HepG2 (cell line): Measurements from ENCODE around the gene S100A10. TPM values are rescaled to one million over a fixed set of nuclear protein-coding genes. Genes with fewer than 3 reads are reported as not detected.

Source experiments
- ATAC-seq: fragments of 200-7000 bp; cut with Tn5 transposase; 3 replicates; pipeline ENCODE4 v1.9.1; 2020; ENCODE audit warnings: mild to moderate bottlenecking, moderate library complexity
- BruUV-seq: library from RNA; stranded (reverse); fragments of 400-500 nt; replicated peaks from 2 replicates; lab custom pipeline; 2021; lab: Mats Ljungman, UMichigan
- CTCF ChIA-PET: fragments of 300-600 bp; formaldehyde crosslinking; extraction: SDS; loops from one replicate; lab custom pipeline; 2021; ENCODE audit warnings: low total read pairs, inconsistent platforms, low intra/inter-chr PET ratio; lab: Yijun Ruan, JAX
- POLR2A ChIA-PET: fragments of 350-600 bp; sonication (Branson Sonifier 250); formaldehyde crosslinking; loops from one replicate; lab custom pipeline; 2020; ENCODE audit warnings: antibody characterized with exemption, inconsistent platforms; lab: Yijun Ruan, JAX
- DNase-seq: peaks from one replicate; pipeline ENCODE4 v3.0.0-alpha.2; 2015; ENCODE audit warnings: low spot score
- FAIRE-seq: peaks from 3 replicates; lab custom pipeline; 2011; peaks lifted over from hg19 to GRCh38; lab: Jason Lieb, UNC
- H2AFZ ChIP-seq: one replicate; pipeline ENCODE4 v1.6.1; 2011; ENCODE audit warnings: low read length, inconsistent platforms
- H3K27ac ChIP-seq: fragments of 300-600 bp; 3 replicates; pipeline ENCODE4 v1.8.0; 2011; ENCODE audit warnings: mixed run types, mild to moderate bottlenecking, mixed read lengths, low read length, inconsistent platforms; ENCODE audit not compliant: insufficient read depth; ENCODE audit errors: extremely low read length
- H3K27me3 ChIP-seq, 2 experiments: fragments of 200-600 bp in 1 of 2; 2 replicates in 1 of 2; 3 replicates in 1 of 2; pipeline versions ENCODE4 v1.6.0 to v1.8.0; 2011; ENCODE audit warnings: low read length in 2 of 2, mild to moderate bottlenecking in 2 of 2, moderate library complexity in 2 of 2, inconsistent platforms in 1 of 2; ENCODE audit not compliant: insufficient read depth in 2 of 2, control insufficient read depth in 1 of 2
- H3K36me3 ChIP-seq, 2 experiments: fragments of 200-600 bp in 1 of 2; replicated peaks in 1 of 2; 2 replicates in 1 of 2; 3 replicates in 1 of 2; pipeline versions ENCODE4 v1.5.1 to v1.8.0; 2011; ENCODE audit warnings: low read length in 2 of 2, inconsistent platforms in 1 of 2; ENCODE audit not compliant: insufficient read depth in 2 of 2, control insufficient read depth in 1 of 2
- H3K4me1 ChIP-seq: 2 replicates; pipeline ENCODE4 v1.5.1; 2012; ENCODE audit warnings: low read length, inconsistent platforms; ENCODE audit not compliant: insufficient read depth
- H3K4me2 ChIP-seq: 2 replicates; pipeline ENCODE4 v1.6.0; 2011; ENCODE audit warnings: low read depth, low read length, inconsistent platforms
- H3K4me3 ChIP-seq, 3 experiments: fragments of 200-600 bp in 1 of 3; sonication (generic), shearing (Covaris generic) in 1 of 3; replicated peaks in 1 of 3; 2 replicates each; pipeline ENCODE4 v1.5.1; 2011 to 2016; ENCODE audit warnings: low read length in 3 of 3, inconsistent platforms in 2 of 3, low read depth in 2 of 3, mild to moderate bottlenecking in 2 of 3, control low read depth in 1 of 3, mixed read lengths in 1 of 3; ENCODE audit not compliant: insufficient read depth in 1 of 3
- H3K79me2 ChIP-seq: one replicate; pipeline ENCODE4 v1.6.1; 2011; ENCODE audit warnings: low read length, inconsistent platforms; ENCODE audit not compliant: insufficient read depth
- H3K9ac ChIP-seq: 2 replicates; pipeline ENCODE4 v1.6.0; 2011; ENCODE audit warnings: mild to moderate bottlenecking, low read depth, low read length, inconsistent platforms; ENCODE audit not compliant: insufficient read depth
- H3K9me3 ChIP-seq: 2 replicates; pipeline ENCODE4 v1.5.1; 2012; ENCODE audit warnings: mild to moderate bottlenecking, low read length
- H4K20me1 ChIP-seq: 2 replicates; pipeline ENCODE4 v1.6.0; 2011; ENCODE audit warnings: inconsistent platforms, mild to moderate bottlenecking, low read length, moderate library complexity; ENCODE audit not compliant: insufficient read depth
- CREM ChIP-seq, 2 experiments: sonication (generic) in 1 of 2; formaldehyde crosslinking in 1 of 2; IDR thresholded peaks; 2 replicates each; pipeline versions ENCODE4 v1.4.0 to v1.6.1; 2016 to 2020; ENCODE audit warnings: antibody characterized with exemption in 1 of 2, mild to moderate bottlenecking in 1 of 2, missing genetic modification reagents in 1 of 2
- HMG20B ChIP-seq: conservative IDR thresholded peaks from 2 replicates; pipeline ENCODE4 v1.6.1; 2016; ENCODE audit warnings: missing genetic modification reagents, missing compliant biosample characterization
- SATB2 ChIP-seq: sonication (generic); formaldehyde crosslinking; IDR thresholded peaks from 2 replicates; pipeline ENCODE4 v1.5.0; 2020; ENCODE audit warnings: missing genetic modification reagents
- ZBTB2 ChIP-seq: sonication (generic); formaldehyde crosslinking; IDR thresholded peaks from 2 replicates; pipeline ENCODE4 v1.8.0; 2022; ENCODE audit warnings: low read depth, missing genetic modification reagents
- ZFP90 ChIP-seq: sonication (generic); formaldehyde crosslinking; IDR thresholded peaks from 2 replicates; pipeline ENCODE4 v1.8.0; 2022; ENCODE audit warnings: missing genetic modification reagents, mild to moderate bottlenecking, inconsistent platforms, borderline replicate concordance
- ZNF33B ChIP-seq: sonication (generic); formaldehyde crosslinking; IDR thresholded peaks from 2 replicates; pipeline ENCODE4 v1.5.1; 2020; ENCODE audit warnings: mild to moderate bottlenecking, missing genetic modification reagents
- ZNF343 ChIP-seq: sonication (generic); formaldehyde crosslinking; IDR thresholded peaks from 2 replicates; pipeline ENCODE4 v1.4.0; 2020; ENCODE audit warnings: mild to moderate bottlenecking, missing genetic modification reagents
- ZNF564 ChIP-seq: sonication (generic); formaldehyde crosslinking; IDR thresholded peaks from 2 replicates; pipeline ENCODE4 v1.8.1; 2023; ENCODE audit warnings: mild to moderate bottlenecking, missing genetic modification reagents
- ZNF775 ChIP-seq: sonication (generic); formaldehyde crosslinking; IDR thresholded peaks from 2 replicates; pipeline ENCODE4 v1.4.0; 2020; ENCODE audit warnings: missing genetic modification reagents, mild to moderate bottlenecking, moderate library complexity, borderline replicate concordance
- ZNF777 ChIP-seq: sonication (generic); formaldehyde crosslinking; IDR thresholded peaks from 2 replicates; pipeline ENCODE4 v1.4.0; 2020; ENCODE audit warnings: missing genetic modification reagents
- ZNF839 ChIP-seq: sonication (generic); formaldehyde crosslinking; IDR thresholded peaks from 2 replicates; pipeline ENCODE4 v1.4.0; 2020; ENCODE audit warnings: missing genetic modification reagents, mild to moderate bottlenecking, borderline replicate concordance
- WGBS: methylation state at CpG from one replicate; pipeline ENCODE4 v1.1.6; 2017; ENCODE audit warnings: low lambda C conversion rate; 5-methylcytosine and 5-hydroxymethylcytosine counted together
- in situ Hi-C: cut with HindIII; loops from 2 replicates; pipeline ENCODE4 v1.10.0; 2017; ENCODE audit warnings: low pct_unique_long_range_greater_than_20kb; ENCODE audit not compliant: extremely low pct_ligation_motif_present
- intact Hi-C: fragments of 100-400 bp; cut with micrococcal nuclease; formaldehyde crosslinking; loops from one replicate; pipeline ENCODE4 v1.10.0; 2022; ENCODE audit not compliant: unreplicated experiment
- polyA plus RNA-seq, 8 experiments: library from polyadenylated mRNA; depleted of rRNA in 3 of 8; stranded (reverse) in 7 of 8; unstranded in 1 of 8; fragments of >200 nt; fragmentation: Illumina TruSeq in 4 of 8; extraction: Trizol in 4 of 8; gene quantifications; 2 replicates each; pipeline versions ENCODE4 v1.2.1 to v1.2.3, GENCODE V29; 2011 to 2016; ENCODE audit warnings: low read depth in 4 of 8, missing spikeins in 1 of 8, mixed read lengths in 1 of 8; ENCODE audit not compliant: insufficient read depth in 1 of 8
- total RNA-seq, 5 experiments: library from RNA; depleted of rRNA; stranded (reverse); fragments of >200 nt; fragmentation: Illumina TruSeq; extraction: Trizol; gene quantifications; 2 replicates each; pipeline ENCODE4 v1.2.3, GENCODE V29; 2016; ENCODE audit warnings: low read depth in 1 of 5
- TF ChIP-seq, protein P1 (sequence below): sonication (generic); formaldehyde crosslinking; IDR thresholded peaks from 2 replicates; pipeline ENCODE4 v1.8.0; 2022; ENCODE audit warnings: mild to moderate bottlenecking, missing genetic modification reagents; ENCODE audit not compliant: insufficient replicate concordance
- TF ChIP-seq, protein P2 (sequence below): sonication (generic); formaldehyde crosslinking; IDR thresholded peaks from 2 replicates; pipeline ENCODE4 v1.4.0; 2020; ENCODE audit warnings: mild to moderate bottlenecking, missing genetic modification reagents

Gene S100A10
- total and polyA plus RNA-seq, 2 of the 13 experiments (the other 11 are each of a cell fraction or from before 2014, with no cell fraction given) = 16.8 to 28.7 TPM

GRCh38 chr1:151986501-151987190, 7.0 kb downstream of the S100A10 start:
- Histone ChIP-seq H3K36me3 (peaks cover 16 to 49% of the 10 kb centered on the region in 2 experiments), H3K4me2 (no peak overlapping the region), H4K20me1 (peaks cover 17% of the 10 kb centered on the region)
- TF ChIP-seq ZNF775 (CRISPR knock-in tag) (no peak), CREM (IDR thresholded peaks at IDR 0.05) (no peak), CREM (CRISPR knock-in tag; IDR thresholded peaks at IDR 0.05) (no peak), ZNF777 (CRISPR knock-in tag) (no peak), ZBTB2 (CRISPR knock-in tag) (no peak), ZNF343 (CRISPR knock-in tag) (no peak), ZFP90 (CRISPR knock-in tag) (no peak), ZNF564 (CRISPR knock-in tag) (no peak), SATB2 (CRISPR knock-in tag) (no peak), ZNF33B (CRISPR knock-in tag) (no peak), HMG20B (no peak), ZNF839 (CRISPR knock-in tag) (no peak)
- TF ChIP-seq, protein P1, sequence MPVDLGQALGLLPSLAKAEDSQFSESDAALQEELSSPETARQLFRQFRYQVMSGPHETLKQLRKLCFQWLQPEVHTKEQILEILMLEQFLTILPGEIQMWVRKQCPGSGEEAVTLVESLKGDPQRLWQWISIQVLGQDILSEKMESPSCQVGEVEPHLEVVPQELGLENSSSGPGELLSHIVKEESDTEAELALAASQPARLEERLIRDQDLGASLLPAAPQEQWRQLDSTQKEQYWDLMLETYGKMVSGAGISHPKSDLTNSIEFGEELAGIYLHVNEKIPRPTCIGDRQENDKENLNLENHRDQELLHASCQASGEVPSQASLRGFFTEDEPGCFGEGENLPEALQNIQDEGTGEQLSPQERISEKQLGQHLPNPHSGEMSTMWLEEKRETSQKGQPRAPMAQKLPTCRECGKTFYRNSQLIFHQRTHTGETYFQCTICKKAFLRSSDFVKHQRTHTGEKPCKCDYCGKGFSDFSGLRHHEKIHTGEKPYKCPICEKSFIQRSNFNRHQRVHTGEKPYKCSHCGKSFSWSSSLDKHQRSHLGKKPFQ (CRISPR knock-in tag) = no peak
- TF ChIP-seq, protein P2, sequence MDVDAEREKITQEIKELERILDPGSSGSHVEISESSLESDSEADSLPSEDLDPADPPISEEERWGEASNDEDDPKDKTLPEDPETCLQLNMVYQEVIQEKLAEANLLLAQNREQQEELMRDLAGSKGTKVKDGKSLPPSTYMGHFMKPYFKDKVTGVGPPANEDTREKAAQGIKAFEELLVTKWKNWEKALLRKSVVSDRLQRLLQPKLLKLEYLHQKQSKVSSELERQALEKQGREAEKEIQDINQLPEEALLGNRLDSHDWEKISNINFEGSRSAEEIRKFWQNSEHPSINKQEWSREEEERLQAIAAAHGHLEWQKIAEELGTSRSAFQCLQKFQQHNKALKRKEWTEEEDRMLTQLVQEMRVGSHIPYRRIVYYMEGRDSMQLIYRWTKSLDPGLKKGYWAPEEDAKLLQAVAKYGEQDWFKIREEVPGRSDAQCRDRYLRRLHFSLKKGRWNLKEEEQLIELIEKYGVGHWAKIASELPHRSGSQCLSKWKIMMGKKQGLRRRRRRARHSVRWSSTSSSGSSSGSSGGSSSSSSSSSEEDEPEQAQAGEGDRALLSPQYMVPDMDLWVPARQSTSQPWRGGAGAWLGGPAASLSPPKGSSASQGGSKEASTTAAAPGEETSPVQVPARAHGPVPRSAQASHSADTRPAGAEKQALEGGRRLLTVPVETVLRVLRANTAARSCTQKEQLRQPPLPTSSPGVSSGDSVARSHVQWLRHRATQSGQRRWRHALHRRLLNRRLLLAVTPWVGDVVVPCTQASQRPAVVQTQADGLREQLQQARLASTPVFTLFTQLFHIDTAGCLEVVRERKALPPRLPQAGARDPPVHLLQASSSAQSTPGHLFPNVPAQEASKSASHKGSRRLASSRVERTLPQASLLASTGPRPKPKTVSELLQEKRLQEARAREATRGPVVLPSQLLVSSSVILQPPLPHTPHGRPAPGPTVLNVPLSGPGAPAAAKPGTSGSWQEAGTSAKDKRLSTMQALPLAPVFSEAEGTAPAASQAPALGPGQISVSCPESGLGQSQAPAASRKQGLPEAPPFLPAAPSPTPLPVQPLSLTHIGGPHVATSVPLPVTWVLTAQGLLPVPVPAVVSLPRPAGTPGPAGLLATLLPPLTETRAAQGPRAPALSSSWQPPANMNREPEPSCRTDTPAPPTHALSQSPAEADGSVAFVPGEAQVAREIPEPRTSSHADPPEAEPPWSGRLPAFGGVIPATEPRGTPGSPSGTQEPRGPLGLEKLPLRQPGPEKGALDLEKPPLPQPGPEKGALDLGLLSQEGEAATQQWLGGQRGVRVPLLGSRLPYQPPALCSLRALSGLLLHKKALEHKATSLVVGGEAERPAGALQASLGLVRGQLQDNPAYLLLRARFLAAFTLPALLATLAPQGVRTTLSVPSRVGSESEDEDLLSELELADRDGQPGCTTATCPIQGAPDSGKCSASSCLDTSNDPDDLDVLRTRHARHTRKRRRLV (CRISPR knock-in tag) = no peak

More at GRCh38 chr1:151986501-151987190, 7.0 kb downstream of the S100A10 start:
- intact Hi-C loops = no loop called here
- ATAC-seq = no peak
- peaks cover 40% of the 10 kb centered on the region for H3K4me1 ChIP-seq
- H3K9me3 ChIP-seq = no peaks in the 10 kb centered on the region
- in situ Hi-C loops = no loop called here
- WGBS = 95% methylated on average over 8 of the region's 8 CpGs
- BruUV-seq = no TSS peak
- H3K27ac ChIP-seq = no peak overlapping the region
- no peak for DNase-seq
- H3K4me3 ChIP-seq = no peak overlapping the region
- H3K27me3 ChIP-seq = no peaks in the 10 kb centered on the region
- no peak overlapping the region for H2AFZ ChIP-seq
- no peak overlapping the region for H3K9ac ChIP-seq
- no peak for FAIRE-seq
- peaks cover 37% of the 10 kb centered on the region for H3K79me2 ChIP-seq
- POLR2A ChIA-PET = no interaction called here
- CTCF ChIA-PET = no interaction called here
